RPMI7951 (cell line): ENCODE measurements around the gene RHOT1. TPM values are rescaled to one million over a fixed set of nuclear protein-coding genes. Genes with fewer than 3 reads are reported as not detected.
A peak's percentile ranks its signal among the peaks of the same experiment; 100 is the strongest.
"Not testable (repeated sequence)": the region's sequence is repeated elsewhere in the genome, so short reads cannot be mapped to it uniquely, and the experiment has no call there.

Experiments used
- DNase-seq: peaks from one replicate; pipeline ENCODE4 v3.0.0-alpha.2; 2012; ENCODE audit warnings: low read depth
- total RNA-seq: library from RNA; depleted of rRNA; stranded (reverse); fragments of >200 nt; shearing (Covaris generic); gene quantifications from 2 replicates; pipeline ENCODE4 v1.2.3, GENCODE V29; 2014; rRNA removed

Gene RHOT1
- total RNA-seq = 34.5 and 43.4 TPM in 2 replicates

GRCh38 chr17:32142038-32142856 lies at the start of gene RHOT1:
Gene RHOT1, plus strand, starts transcription at chr17:32142502. Its CDS starts 191 bp downstream, at chr17:32142693.
- peak; percentile 87 for DNase-seq

DNA sequence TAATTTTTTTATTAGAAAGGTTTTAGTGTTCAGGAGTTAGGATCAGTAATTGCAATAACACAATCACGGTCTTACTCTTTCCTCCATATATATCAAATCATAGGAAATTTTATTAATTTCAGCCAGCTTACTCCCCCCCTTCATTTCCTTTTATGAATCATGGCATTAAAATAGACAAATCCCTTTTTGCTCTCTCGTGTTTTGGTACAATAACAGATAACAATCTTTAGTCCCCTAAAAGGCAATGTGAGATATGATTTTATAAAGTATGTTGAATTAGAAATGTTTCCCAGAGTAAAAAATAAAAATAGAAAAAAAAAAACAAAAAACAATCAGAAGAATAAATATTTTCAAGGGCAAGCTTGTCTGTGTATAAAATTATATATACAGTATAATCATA lies 42.6 kb upstream of the RHOT1 start:
- DNase-seq = no peak

- not testable (repeated sequence) for DNase-seq
These were observed 42.0 kb upstream of the RHOT1 start for GRCh38 chr17:32100323-32100722.

DNA sequence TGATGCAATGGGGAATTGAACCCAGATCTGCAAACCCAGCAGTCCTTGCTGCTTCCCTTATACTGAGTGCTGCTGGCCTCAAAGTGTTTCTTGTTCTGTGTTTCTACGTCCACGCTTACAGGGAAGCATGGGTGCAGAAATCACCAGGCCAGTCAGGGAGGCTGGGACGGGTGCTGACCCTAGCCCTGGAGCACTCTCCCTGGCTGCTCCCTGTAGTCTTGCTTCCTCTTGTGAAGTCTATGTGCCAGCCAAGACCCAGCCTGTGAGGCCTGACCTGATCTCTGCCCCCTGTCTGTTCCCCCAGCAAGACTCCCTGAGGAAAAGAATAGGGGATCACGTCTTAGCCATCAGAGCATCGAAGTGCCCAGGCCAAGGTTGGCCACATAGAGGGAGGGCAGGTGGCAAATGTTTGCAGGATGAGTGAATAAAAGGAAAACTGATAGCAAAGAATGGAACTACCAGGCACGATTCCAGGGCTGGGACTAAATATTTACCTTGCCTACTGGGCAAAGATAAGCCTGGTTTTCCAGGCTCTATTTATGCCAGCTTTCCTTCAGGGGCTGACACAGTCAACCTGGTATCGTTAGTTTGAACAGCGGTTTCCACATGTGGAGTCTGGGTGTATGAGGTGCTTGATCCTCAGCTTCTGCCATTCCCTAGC lies 41.2 kb upstream of the RHOT1 start:
- no peak for DNase-seq

- DNase-seq = no peak
These were observed 40.1 kb upstream of the RHOT1 start for GRCh38 chr17:32102172-32102571.

- no peak for DNase-seq
These were observed 39.6 kb upstream of the RHOT1 start for GRCh38 chr17:32102646-32103186.

DNA sequence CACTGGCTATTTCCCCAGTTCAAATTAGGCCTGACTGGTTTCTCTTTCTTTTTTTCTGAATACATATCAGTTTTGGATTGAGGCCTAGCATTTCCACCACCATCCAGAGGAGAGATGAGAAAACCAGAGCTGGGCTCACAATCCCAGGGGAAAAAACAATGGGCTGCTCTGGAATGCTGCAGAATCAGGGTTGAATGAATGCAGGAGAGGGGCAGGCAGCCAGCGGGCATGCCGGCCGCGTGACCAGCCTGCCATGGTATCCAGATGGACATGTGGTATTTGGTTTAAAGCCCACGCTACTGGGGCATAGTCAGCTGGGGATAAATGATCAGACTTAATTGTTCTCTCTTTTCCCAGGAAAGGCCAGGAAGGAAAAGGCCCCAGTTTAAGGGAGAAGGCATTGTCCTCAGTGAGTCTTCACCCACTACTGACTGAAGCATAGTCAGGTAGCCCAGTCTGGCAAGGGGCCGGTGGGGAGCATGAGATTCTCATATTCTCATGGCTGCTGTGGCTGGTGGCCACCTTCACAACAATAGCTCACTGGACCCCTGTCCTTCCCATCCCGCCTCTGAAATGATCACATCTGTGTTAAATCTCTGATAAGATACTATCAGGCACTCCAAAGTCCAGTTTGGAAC lies 38.7 kb upstream of the RHOT1 start:
- peak; percentile 29 for DNase-seq

DNA sequence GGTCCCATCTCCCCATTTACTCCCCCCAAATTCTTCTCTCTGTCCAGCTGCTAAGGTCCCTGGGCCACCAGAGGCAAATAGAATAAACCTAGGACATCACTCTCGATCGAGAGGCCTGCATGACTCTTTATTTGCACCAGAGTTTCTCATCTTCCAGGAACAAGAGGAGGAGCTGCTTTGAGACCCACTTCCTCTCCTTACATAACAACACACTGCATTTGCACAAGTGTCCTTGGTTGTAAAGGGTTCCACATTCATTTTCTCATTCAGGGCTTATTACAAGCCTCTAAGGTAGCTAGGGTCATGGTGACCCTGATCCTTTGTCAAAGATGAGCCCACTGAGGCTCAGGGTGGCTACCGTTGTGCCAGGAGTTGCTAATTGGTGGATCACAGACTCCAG lies 38.1 kb upstream of the RHOT1 start:
- no peak for DNase-seq

GRCh38 chr17:32106471-32106981 lies 35.8 kb upstream of the RHOT1 start:
- DNase-seq = not testable (repeated sequence)

- not testable (repeated sequence) for DNase-seq
These were observed 35.1 kb upstream of the RHOT1 start for GRCh38 chr17:32107194-32107593.

- no peak for DNase-seq
These were observed 31.7 kb upstream of the RHOT1 start for GRCh38 chr17:32110596-32110995.

DNA sequence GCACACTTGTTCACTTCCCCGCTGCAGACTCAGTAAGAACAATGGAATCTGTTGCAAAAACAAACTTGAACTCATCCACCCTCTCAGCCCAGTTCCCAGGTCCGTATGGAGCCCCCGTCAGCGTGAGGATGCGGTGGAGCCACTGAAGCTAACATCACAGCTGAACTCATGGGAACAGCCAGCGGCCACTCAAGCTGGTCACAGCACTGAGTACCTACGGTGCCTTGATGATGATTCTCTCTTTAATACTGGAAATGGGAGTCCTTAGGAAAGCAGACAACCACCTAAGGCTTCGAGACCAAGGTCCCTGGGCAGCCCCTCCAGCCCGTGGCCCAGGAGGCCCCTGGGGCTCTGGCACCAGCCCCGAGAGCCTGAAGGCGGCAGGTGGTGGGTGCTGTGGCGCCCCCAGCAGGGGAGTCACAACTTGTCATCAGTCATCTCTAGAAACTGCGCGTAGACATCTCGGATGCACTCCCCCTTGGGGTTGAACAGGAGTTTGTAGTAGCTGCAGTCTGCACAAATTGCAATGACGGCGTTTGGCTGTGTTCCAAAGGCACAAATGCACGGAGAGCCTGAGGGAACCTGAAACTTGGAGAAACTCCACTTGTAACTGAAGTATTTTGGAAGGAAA lies 31.0 kb upstream of the RHOT1 start:
- peak; percentile 68 for DNase-seq

DNA sequence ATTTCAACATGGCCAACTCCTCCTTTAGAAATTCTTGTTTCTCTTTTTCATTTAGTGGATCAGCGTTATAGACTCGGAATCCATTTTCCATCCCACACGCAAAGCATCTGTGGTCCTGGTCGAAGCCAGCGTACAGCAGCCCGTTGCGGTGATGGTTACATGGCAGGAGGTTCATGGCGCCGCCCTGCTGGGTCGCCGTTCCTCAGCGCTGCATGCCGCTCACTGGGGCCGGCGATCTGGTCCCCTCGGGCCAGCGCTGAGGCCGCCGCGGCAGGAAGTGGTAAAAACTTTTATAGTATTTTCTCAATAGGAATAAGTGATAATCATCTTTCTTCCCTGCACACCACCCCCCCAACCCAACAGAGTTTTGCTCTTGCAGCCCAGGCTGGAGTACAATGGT lies 29.9 kb upstream of the RHOT1 start:
- peak; percentile 11 for DNase-seq

DNA sequence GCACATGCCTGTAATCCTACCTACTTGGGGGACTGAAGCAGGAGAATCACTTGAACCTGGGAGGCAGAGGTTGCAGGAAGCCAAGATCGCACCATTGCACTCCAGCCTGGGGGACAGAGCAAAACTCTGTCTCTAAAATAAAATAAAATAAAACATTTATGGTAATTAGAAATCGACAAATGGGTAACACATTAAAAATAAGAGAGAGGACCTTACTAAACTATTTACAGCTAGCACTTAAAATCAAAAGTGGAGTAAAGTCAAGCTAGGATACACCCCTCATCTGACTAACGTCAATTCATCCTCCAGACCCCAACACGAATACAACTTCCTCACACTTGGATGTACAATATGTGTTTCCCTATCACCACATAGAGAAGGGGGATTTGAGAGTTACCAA lies 27.8 kb upstream of the RHOT1 start:
- no peak for DNase-seq

- DNase-seq = not testable (repeated sequence)
These were observed 26.8 kb upstream of the RHOT1 start for GRCh38 chr17:32115546-32115945.

GRCh38 chr17:32116937-32117336 lies 25.4 kb upstream of the RHOT1 start:
- DNase-seq = no peak

- DNase-seq = no peak
These were observed 24.9 kb upstream of the RHOT1 start for GRCh38 chr17:32117399-32117798.

DNA sequence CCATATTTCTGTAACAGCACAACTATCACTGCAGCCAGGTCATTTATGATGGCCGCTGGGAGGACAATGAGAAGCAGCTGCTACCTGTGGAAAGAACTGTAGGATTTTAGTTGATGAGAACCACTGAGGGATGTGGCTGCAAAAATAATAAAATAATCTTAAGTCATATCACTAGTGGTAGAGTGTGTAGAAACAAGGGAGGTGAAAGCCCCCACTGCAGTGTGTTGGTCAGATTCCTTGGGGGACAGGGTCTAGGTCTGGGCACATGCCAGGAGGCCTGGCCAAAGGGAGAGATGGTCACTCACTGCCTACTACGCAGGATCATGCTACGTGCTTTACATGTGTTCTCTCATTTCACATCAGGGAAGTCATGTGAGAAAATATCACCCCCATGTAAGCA lies 24.2 kb upstream of the RHOT1 start:
- not testable (repeated sequence) for DNase-seq

GRCh38 chr17:32118835-32119234 lies 23.5 kb upstream of the RHOT1 start:
- no peak for DNase-seq

DNA sequence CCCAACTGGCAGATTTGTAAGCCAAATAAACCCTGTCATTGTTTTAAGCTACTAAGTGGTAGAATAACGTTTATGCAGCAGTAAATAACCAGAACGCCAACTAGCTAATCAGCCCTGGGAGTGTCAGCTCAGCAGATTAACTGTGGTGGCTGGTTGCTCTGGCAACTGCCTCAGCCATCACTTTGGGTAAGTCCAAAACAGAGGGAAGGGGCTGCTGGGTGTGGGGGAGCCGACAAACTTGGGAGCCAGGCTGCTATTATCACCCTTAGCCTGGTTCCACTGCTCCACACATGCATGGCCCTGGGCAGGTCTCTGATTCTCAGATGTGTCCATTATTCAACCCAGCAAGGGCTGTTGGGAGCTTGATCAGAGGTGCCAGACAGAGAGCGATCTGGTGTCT lies 22.2 kb upstream of the RHOT1 start:
- no peak for DNase-seq

- no peak for DNase-seq
These were observed 21.6 kb upstream of the RHOT1 start for GRCh38 chr17:32120716-32121115.

- DNase-seq = no peak
These were observed 18.5 kb upstream of the RHOT1 start for GRCh38 chr17:32123782-32124181.
